ENCODE measurements around the gene LCE5A.

The LCE5A gene

DNA sequence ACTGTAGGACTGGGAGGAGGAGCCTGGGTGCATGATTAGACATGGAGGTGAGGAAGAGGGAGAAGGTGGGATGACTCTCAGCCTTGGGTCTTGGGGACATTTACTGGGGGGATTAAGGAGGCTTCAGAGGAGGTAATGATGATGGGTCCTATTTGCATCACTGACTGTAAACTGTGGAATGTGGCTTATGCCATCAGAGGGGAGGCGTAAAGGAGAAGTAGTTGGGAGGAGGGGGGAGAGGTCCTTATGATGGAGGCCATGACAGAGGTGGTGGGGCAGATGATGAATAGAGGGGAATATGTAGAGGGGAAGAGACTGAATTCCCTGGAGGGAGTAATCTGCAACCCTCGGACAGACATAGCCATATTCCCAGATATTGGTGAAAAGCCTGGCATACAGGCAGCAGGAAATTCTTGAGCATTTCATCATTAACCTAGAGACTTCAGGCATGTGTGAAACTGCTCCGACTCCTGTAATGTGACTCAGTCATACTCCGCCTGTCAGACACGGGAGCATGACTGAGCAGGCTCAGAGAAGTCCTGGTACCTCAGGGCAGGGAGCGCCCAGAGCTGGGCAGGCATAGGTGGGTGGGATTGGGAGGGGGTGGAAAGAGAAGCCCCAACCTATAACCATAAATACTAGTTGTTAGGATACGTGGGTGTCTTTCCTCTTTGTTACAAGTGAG is 8.0 kb upstream of the LCE5A start:
- no peak overlapping the region for H3K4me2 ChIP-seq (ENCODE audit: insufficient read depth, low read length)
- H3K9me3 ChIP-seq (ENCODE audit: insufficient read depth, low read length, severe bottlenecking) = no peaks in the 10 kb centered on the region
- H3K36me3 ChIP-seq (ENCODE audit: insufficient read depth, low read length) = no peaks in the 10 kb centered on the region
- TF ChIP-seq EZH2 (IDR thresholded peaks at IDR 0.05; ENCODE audit: borderline replicate concordance, low read depth, low read length, severe bottlenecking) = no peak
- TF ChIP-seq, protein P1, sequence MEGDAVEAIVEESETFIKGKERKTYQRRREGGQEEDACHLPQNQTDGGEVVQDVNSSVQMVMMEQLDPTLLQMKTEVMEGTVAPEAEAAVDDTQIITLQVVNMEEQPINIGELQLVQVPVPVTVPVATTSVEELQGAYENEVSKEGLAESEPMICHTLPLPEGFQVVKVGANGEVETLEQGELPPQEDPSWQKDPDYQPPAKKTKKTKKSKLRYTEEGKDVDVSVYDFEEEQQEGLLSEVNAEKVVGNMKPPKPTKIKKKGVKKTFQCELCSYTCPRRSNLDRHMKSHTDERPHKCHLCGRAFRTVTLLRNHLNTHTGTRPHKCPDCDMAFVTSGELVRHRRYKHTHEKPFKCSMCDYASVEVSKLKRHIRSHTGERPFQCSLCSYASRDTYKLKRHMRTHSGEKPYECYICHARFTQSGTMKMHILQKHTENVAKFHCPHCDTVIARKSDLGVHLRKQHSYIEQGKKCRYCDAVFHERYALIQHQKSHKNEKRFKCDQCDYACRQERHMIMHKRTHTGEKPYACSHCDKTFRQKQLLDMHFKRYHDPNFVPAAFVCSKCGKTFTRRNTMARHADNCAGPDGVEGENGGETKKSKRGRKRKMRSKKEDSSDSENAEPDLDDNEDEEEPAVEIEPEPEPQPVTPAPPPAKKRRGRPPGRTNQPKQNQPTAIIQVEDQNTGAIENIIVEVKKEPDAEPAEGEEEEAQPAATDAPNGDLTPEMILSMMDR (IDR thresholded peaks at IDR 0.05; ENCODE audit: borderline replicate concordance, extremely low read depth, low read length, poor library complexity, severe bottlenecking) = no peak
- no peak overlapping the region for H3K4me3 ChIP-seq (ENCODE audit: low read depth in 1 of 2, low read length in 2 of 2)
- no peaks in the 10 kb centered on the region for H4K20me1 ChIP-seq (ENCODE audit: insufficient read depth, low read length)
- DNase-seq (no peak), ATAC-seq (ENCODE audit: insufficient read depth, low read depth) (no peak)
- H3K9ac ChIP-seq (ENCODE audit: low read depth, low read length) = no peak overlapping the region
- no peaks in the 10 kb centered on the region for H3K4me1 ChIP-seq (ENCODE audit: insufficient read depth, low read length)
- H3K27me3 ChIP-seq (ENCODE audit: insufficient read depth, low read length, poor library complexity) = peaks cover 6% of the 10 kb centered on the region
- H3K79me2 ChIP-seq (ENCODE audit: insufficient read depth, low read length) = no peaks in the 10 kb centered on the region
- no peak overlapping the region for H3K27ac ChIP-seq (ENCODE audit: low read length)
- H2AFZ ChIP-seq (ENCODE audit: low read depth, low read length) = no peak overlapping the region

DNA sequence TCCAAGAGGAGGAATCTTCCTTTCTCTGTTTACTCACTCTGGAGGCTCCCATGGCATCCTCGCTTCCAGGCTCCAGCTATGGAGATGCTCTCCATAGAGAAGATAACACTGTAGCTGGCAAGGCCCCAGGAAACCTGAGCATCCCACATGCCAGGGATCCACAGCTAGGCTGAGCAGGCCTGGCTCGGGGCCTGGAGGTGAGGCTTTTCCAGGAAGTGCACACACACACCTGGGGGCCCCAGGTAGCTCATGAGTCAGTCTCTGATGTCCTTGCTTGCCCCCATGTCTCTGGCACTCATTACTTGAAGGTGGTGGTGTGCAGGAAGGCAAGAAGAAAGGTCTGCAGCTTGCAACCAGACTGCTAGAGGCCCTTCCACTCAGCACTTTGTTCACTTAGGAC is 5.5 kb upstream of the LCE5A start:
- TF ChIP-seq, protein P1 (IDR thresholded peaks at IDR 0.05; ENCODE audit: borderline replicate concordance, extremely low read depth, low read length, poor library complexity, severe bottlenecking) = no peak
- no peak for TF ChIP-seq EZH2 (IDR thresholded peaks at IDR 0.05; ENCODE audit: borderline replicate concordance, low read depth, low read length, severe bottlenecking)
- ATAC-seq (ENCODE audit: insufficient read depth, low read depth) = no peak

DNA sequence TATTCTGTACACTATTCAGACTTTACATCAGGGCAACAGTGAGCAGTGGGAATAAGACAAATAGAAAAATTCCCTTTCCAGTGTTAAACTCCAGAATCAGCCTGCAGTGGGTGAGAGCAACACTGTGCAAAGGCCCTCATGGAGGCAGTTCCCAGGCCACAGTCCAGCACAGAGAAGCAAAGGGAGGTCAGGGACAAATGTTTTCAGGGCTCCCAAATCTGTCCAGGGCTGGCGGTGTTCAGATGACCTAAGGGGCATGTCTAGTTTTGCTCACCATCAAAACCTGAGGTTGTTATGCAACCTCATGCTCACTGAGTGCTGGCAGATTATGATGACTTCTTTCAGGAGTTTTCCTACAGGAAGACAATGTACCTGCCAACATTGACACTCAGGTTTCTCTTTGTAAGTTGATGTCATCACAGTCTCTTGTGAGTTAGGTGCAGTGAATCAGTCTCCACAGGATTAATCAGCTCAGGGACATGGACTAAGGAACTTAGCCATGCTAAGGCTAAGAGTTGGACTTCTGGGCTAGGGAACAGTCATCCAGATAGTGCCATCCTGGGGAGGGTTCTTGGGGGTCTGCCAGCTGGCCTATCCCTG is 3.6 kb upstream of the LCE5A start:
- H3K36me3 ChIP-seq (ENCODE audit: insufficient read depth, low read length) = no peaks in the 10 kb centered on the region
- no peak overlapping the region for H2AFZ ChIP-seq (ENCODE audit: low read depth, low read length)
- H3K4me3 ChIP-seq (ENCODE audit: low read depth in 1 of 2, low read length in 2 of 2) = no peak overlapping the region
- no peak overlapping the region for H3K27ac ChIP-seq (ENCODE audit: low read length)
- peaks cover 9% of the 10 kb centered on the region for H3K27me3 ChIP-seq (ENCODE audit: insufficient read depth, low read length, poor library complexity)
- ATAC-seq (ENCODE audit: insufficient read depth, low read depth) (no peak), DNase-seq (no peak)
- no peaks in the 10 kb centered on the region for H3K4me1 ChIP-seq (ENCODE audit: insufficient read depth, low read length)
- TF ChIP-seq EZH2 (IDR thresholded peaks at IDR 0.05; ENCODE audit: borderline replicate concordance, low read depth, low read length, severe bottlenecking) = no peak
- TF ChIP-seq, protein P1 (IDR thresholded peaks at IDR 0.05; ENCODE audit: borderline replicate concordance, extremely low read depth, low read length, poor library complexity, severe bottlenecking) = no peak
- no peaks in the 10 kb centered on the region for H3K79me2 ChIP-seq (ENCODE audit: insufficient read depth, low read length)
- H4K20me1 ChIP-seq (ENCODE audit: insufficient read depth, low read length) = no peaks in the 10 kb centered on the region
- H3K4me2 ChIP-seq (ENCODE audit: insufficient read depth, low read length) = no peak overlapping the region
- no peak overlapping the region for H3K9ac ChIP-seq (ENCODE audit: low read depth, low read length)
- H3K9me3 ChIP-seq (ENCODE audit: insufficient read depth, low read length, severe bottlenecking) = no peaks in the 10 kb centered on the region

More for the DNA sequence above, 5.5 kb upstream of the LCE5A start:
- no peak for DNase-seq
- Histone ChIP-seq H3K9ac (ENCODE audit: low read depth, low read length) (no peak overlapping the region), H3K4me2 (ENCODE audit: insufficient read depth, low read length) (no peak overlapping the region), H3K27ac (ENCODE audit: low read length) (no peak overlapping the region), H3K36me3 (ENCODE audit: insufficient read depth, low read length) (no peaks in the 10 kb centered on the region), H4K20me1 (ENCODE audit: insufficient read depth, low read length) (no peaks in the 10 kb centered on the region), H3K9me3 (ENCODE audit: insufficient read depth, low read length, severe bottlenecking) (no peaks in the 10 kb centered on the region), H3K4me1 (ENCODE audit: insufficient read depth, low read length) (no peaks in the 10 kb centered on the region), H2AFZ (ENCODE audit: low read depth, low read length) (no peak overlapping the region), H3K27me3 (ENCODE audit: insufficient read depth, low read length, poor library complexity) (peaks cover 7% of the 10 kb centered on the region), H3K4me3 (ENCODE audit: low read depth in 1 of 2, low read length in 2 of 2) (no peak overlapping the region), H3K79me2 (ENCODE audit: insufficient read depth, low read length) (no peaks in the 10 kb centered on the region)
